Body of pancreas (tissue), 4 donors: ENCODE results near the gene CHST14. TPM values are rescaled to one million over a fixed set of nuclear protein-coding genes. Genes with fewer than 3 reads are reported as not detected.

ENCODE experiments used
- ATAC-seq: fragments of 150-250 bp; one replicate; pipeline ENCODE4 v1.9.1; 2016
- DNase-seq, 4 donors: peaks; one replicate each; pipeline ENCODE4 v3.0.0-alpha.2; 2019
- H3K27ac ChIP-seq, 4 donors: fragments of 200-600 bp; sonication (generic); 1 replicate in 3 of 4; 2 replicates in 1 of 4; pipeline versions ENCODE4 v1.5.1 to v1.6.1; 2016 to 2019; ENCODE audit warnings: mild to moderate bottlenecking in 1 of 4, mixed read lengths in 1 of 4, moderate library complexity in 1 of 4
- H3K27me3 ChIP-seq, 2 donors: fragments of 200-600 bp; sonication (generic); one replicate each; pipeline ENCODE4 v1.6.0; 2016; ENCODE audit warnings: mild to moderate bottlenecking in 1 of 2
- H3K36me3 ChIP-seq, 2 donors: fragments of 200-600 bp; sonication (generic); replicated peaks in 1 of 2; 2 replicates each; pipeline ENCODE4 v1.5.1; 2016; ENCODE audit warnings: low read depth in 2 of 2; ENCODE audit not compliant: insufficient read depth in 1 of 2
- H3K4me1 ChIP-seq: fragments of 200-600 bp; sonication (generic); one replicate; pipeline ENCODE4 v1.6.0; 2016
- H3K4me3 ChIP-seq, 2 donors: fragments of 200-600 bp; sonication (generic); 1 replicate in 1 of 2; 2 replicates in 1 of 2; pipeline ENCODE4 v1.5.1; 2016 to 2019
- H3K9me3 ChIP-seq, 3 donors: fragments of 200-600 bp; sonication (generic); 1 replicate in 2 of 3; 2 replicates in 1 of 3; pipeline ENCODE4 v1.5.1; 2016
- CTCF ChIP-seq, 7 experiments: fragments of 450-650 bp in 4 of 7; fragments of 200-600 bp in 3 of 7; sonication (generic) in 3 of 7; IDR thresholded peaks; one replicate each; pipeline ENCODE4 v1.5.1; 2016 to 2019; ENCODE audit warnings: antibody characterized with exemption in 7 of 7
- POLR2A ChIP-seq, 3 donors: fragments of 450-650 bp; IDR thresholded peaks; one replicate each; pipeline ENCODE4 v1.6.1; 2016; ENCODE audit warnings: antibody characterized with exemption in 3 of 3, mild to moderate bottlenecking in 2 of 3
- WGBS, 2 donors: methylation state at CpG; one replicate each; pipeline ENCODE4 v1.1.5; 2017; 5-methylcytosine and 5-hydroxymethylcytosine counted together
- intact Hi-C: fragments of 100-400 bp; cut with DNase I; formaldehyde crosslinking; loops from one replicate; pipeline ENCODE4 v1.15.1; 2023
- total RNA-seq, 2 donors: library from RNA; depleted of rRNA; stranded (reverse); fragments of >200 nt; gene quantifications; one replicate each; pipeline ENCODE4 v1.1.0, GENCODE V29; 2016

Gene CHST14, protein sequence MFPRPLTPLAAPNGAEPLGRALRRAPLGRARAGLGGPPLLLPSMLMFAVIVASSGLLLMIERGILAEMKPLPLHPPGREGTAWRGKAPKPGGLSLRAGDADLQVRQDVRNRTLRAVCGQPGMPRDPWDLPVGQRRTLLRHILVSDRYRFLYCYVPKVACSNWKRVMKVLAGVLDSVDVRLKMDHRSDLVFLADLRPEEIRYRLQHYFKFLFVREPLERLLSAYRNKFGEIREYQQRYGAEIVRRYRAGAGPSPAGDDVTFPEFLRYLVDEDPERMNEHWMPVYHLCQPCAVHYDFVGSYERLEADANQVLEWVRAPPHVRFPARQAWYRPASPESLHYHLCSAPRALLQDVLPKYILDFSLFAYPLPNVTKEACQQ
- total RNA-seq = 1 to 10 TPM; 4.7 to 8.6 TPM

GRCh38 chr15:40470423-40471104 is at the start of gene CHST14:
Gene CHST14 (plus strand): TSS chr15:40470984. CDS start chr15:40471214, 230 bp downstream.
- Histone ChIP-seq H3K4me3 (peak within 1 kb of the TSS; percentile 69 to 70), H3K27me3 (no peaks in the 10 kb centered on the region), H3K27ac (peak within 1 kb of the TSS; percentile 79 to 92 (median 88)), H3K4me1 (peaks cover 19% of the 10 kb centered on the region), H3K36me3 (no peaks in the 10 kb centered on the region), H3K9me3 (no peaks in the 10 kb centered on the region)
- 1 to 10% methylated on average over 2 to 26 of the region's 52 CpGs for WGBS, 2 donors
- ATAC-seq (peak; percentile 82), DNase-seq (peak; percentile 56 to 73 (median 62))
- intact Hi-C loops = no loop called here
- TF ChIP-seq CTCF (IDR thresholded peaks at IDR 0.05) = no peak
- peak; percentile 11 to 69 (median 60) for TF ChIP-seq POLR2A (IDR thresholded peaks at IDR 0.05)

DNA sequence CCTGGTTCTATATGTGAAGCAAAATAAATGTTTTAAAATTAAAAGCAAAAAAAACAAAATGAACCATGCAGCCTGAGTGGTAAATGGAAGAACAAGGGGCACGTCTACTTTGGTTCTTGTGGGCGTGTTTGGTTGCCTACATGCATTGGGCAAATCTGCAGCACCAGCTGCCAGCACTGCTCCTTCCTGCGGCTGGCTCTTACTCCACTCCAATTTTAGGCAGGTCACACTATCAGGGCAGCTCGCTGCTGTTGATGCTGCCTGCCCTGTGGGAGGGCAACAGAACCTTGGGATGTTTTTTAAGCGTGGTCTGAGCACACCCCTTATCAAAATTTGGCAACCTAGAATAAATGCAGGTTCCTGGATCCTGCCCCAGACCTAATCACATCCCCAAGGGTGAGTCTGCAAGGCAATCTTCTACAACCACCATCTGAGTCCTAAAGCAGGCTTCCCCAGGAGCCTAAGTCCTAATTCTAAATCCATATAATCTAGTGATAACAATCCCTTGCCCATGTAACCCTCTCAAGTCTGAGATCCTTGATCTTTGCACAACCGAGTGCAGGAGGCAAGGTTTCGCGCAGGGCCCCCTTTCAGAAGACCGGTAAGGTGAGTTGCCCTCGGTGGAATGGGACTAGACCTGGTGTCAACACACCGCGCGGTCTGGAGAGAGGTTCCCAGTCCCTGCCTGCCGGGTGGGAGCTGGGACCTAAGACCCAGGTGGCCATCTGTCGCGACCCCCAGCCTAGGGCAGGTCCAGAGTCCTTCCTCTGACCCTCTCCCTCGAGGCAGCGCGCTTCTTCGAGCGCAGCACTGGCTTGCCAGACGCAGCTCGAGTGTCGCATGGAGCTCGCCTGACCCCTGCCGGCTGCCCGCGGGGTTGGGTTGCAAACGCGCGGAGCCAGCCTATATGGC is 49.3 kb upstream of the CHST14 start:
- DNase-seq (peak; percentile 74 to 84 (median 80)), ATAC-seq (peak; percentile 82)
- Histone ChIP-seq H3K4me3 (no peak overlapping the region), H3K4me1 (peaks cover 32% of the 10 kb centered on the region), H3K27ac (peak overlapping the region; percentile 56 to 80 (median 64)), H3K36me3 (peaks cover 0 to 2% of the 10 kb centered on the region in 2 donors), H3K9me3 (no peaks in the 10 kb centered on the region), H3K27me3 (no peaks in the 10 kb centered on the region)
- intact Hi-C loops = loop anchor here (5.0 kb wide), 1 partner anchor 139 kb away; the partner anchor contains the start of gene ANKRD63
- TF ChIP-seq POLR2A (IDR thresholded peaks at IDR 0.05) (peak in 1 of 3 donors; percentile 12), CTCF (IDR thresholded peaks at IDR 0.05) (peak; percentile 89 to 97 (median 96))
- WGBS, 2 donors = 8 to 9% methylated on average over 18 to 31 of the region's 31 CpGs

- TF ChIP-seq POLR2A (IDR thresholded peaks at IDR 0.05) (no peak), CTCF (IDR thresholded peaks at IDR 0.05) (no peak)
- WGBS, 2 donors = 75 to 90% methylated on average over 6 of the region's 6 CpGs
- H3K27me3 ChIP-seq = no peaks in the 10 kb centered on the region
- no peak for DNase-seq
- no peak overlapping the region for H3K27ac ChIP-seq
- H3K36me3 ChIP-seq = no peaks in the 10 kb centered on the region
- H3K4me1 ChIP-seq = peaks cover 27% of the 10 kb centered on the region
- intact Hi-C loops = loop anchor here (5.0 kb wide), 2 partner anchors 72 to 142 kb away; partner anchors contain the start of genes ANKRD63 and PHGR1
- no peaks in the 10 kb centered on the region for H3K9me3 ChIP-seq
- H3K4me3 ChIP-seq = no peak overlapping the region
- ATAC-seq = no peak
Measured at GRCh38 chr15:40424483-40425115, 46.2 kb upstream of the CHST14 start.

GRCh38 chr15:40425681-40426080 is 45.1 kb upstream of the CHST14 start:
- 92% methylated on average over 5 of the region's 5 CpGs for WGBS, 2 donors
- H3K4me1 ChIP-seq = peaks cover 16% of the 10 kb centered on the region
- no peak for TF ChIP-seq CTCF (IDR thresholded peaks at IDR 0.05)
- TF ChIP-seq POLR2A (IDR thresholded peaks at IDR 0.05) = no peak
- no peak for ATAC-seq
- no peaks in the 10 kb centered on the region for H3K27me3 ChIP-seq
- DNase-seq = no peak
- intact Hi-C loops = loop anchor here (5.0 kb wide), 1 partner anchor 73 kb away; the partner anchor contains the start of gene PHGR1
- no peak overlapping the region for H3K4me3 ChIP-seq
- no peak overlapping the region for H3K27ac ChIP-seq
- no peaks in the 10 kb centered on the region for H3K36me3 ChIP-seq
- H3K9me3 ChIP-seq = no peaks in the 10 kb centered on the region
